ENCODE measurements around the gene PRM2. TPM values are rescaled to one million over a fixed set of nuclear protein-coding genes. Genes with fewer than 3 reads are reported as not detected.

Gene PRM2
- total and polyA plus RNA-seq, 2 donors: 0.28 to 5.2 TPM

GRCh38 chr16:11257131-11257938, 18.9 kb downstream of the PRM2 start:
- DNase-seq (ENCODE audit: low read depth in 6 of 9, low spot score in 9 of 9): peak in 4 of 9 donors; percentile 50 to 77 (median 58)
- peaks cover 24 to 31% of the 10 kb centered on the region in 2 donors for H3K36me3 ChIP-seq (ENCODE audit: control insufficient read depth in 2 of 2, insufficient read depth in 2 of 2, low read length in 1 of 2)
- H3K27ac ChIP-seq (ENCODE audit: low read depth in 1 of 2, low read length in 1 of 2): peak overlapping the region; percentile 37 to 93
- H3K4me3 ChIP-seq (ENCODE audit: low read length in 2 of 2): peak overlapping the region; percentile 89 to 93
- H3K27me3 ChIP-seq (ENCODE audit: control insufficient read depth in 2 of 2, insufficient read depth in 1 of 2, low read length in 1 of 2): no peaks in the 10 kb centered on the region
- H3K4me1 ChIP-seq (ENCODE audit: control insufficient read depth in 2 of 2, insufficient read depth in 2 of 2, low read length in 2 of 2): peaks cover 25 to 64% of the 10 kb centered on the region in 2 donors
- WGBS: 30% methylated on average over 21 of the region's 21 CpGs
- no peaks in the 10 kb centered on the region for H3K9me3 ChIP-seq (ENCODE audit: control insufficient read depth in 2 of 2, insufficient read depth in 1 of 2, low read length in 1 of 2)

DNA sequence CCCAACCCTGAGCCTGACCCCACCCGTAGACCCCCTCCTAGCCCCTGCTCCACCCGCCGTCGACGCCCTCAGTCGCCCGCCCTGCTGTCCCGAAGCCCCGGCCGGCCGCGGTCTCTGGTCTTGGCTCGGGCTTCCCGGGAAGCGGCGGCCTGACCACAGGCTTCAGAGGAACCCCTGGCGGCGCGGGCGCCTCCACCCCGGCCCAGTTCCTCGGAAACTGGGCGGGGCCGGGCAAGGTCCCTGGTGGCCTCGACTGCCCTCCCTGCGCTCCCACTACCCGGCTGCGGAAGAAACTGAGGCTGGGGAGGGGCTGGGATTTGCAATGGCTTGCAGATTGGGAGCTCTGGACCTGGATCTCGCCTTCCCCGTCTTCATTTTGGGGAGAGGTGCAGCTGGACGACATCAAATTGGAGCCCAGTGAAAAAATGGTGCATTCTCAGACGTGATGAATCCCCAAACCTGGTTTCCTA, 19.6 kb downstream of the PRM2 start:
- DNase-seq (ENCODE audit: low read depth in 6 of 9, low spot score in 9 of 9): no peak
- peak overlapping the region; percentile 93 to 94 for H3K27ac ChIP-seq (ENCODE audit: low read depth in 1 of 2, low read length in 1 of 2)
- peaks cover 31 to 71% of the 10 kb centered on the region in 2 donors for H3K4me1 ChIP-seq (ENCODE audit: control insufficient read depth in 2 of 2, insufficient read depth in 2 of 2, low read length in 2 of 2)
- no peaks in the 10 kb centered on the region for H3K9me3 ChIP-seq (ENCODE audit: control insufficient read depth in 2 of 2, insufficient read depth in 1 of 2, low read length in 1 of 2)
- under 1% methylated on average over 32 of the region's 32 CpGs for WGBS
- peak overlapping the region; percentile 89 to 93 for H3K4me3 ChIP-seq (ENCODE audit: low read length in 2 of 2)
- peaks cover 30 to 33% of the 10 kb centered on the region in 2 donors for H3K36me3 ChIP-seq (ENCODE audit: control insufficient read depth in 2 of 2, insufficient read depth in 2 of 2, low read length in 1 of 2)
- no peaks in the 10 kb centered on the region for H3K27me3 ChIP-seq (ENCODE audit: control insufficient read depth in 2 of 2, insufficient read depth in 1 of 2, low read length in 1 of 2)

GRCh38 chr16:11255737-11256660, 20.3 kb downstream of the PRM2 start, which contains the start of gene SOCS1:
TSS of gene SOCS1 (minus strand) at chr16:11256204. CDS start at chr16:11255478, 726 bp downstream.
- Histone ChIP-seq H3K4me1 (ENCODE audit: control insufficient read depth in 2 of 2, insufficient read depth in 2 of 2, low read length in 2 of 2) (peaks cover 31 to 77% of the 10 kb centered on the region in 2 donors), H3K27me3 (ENCODE audit: control insufficient read depth in 2 of 2, insufficient read depth in 1 of 2, low read length in 1 of 2) (no peaks in the 10 kb centered on the region), H3K4me3 (ENCODE audit: low read length in 2 of 2) (peak within 1 kb of the TSS; percentile 89 to 93), H3K9me3 (ENCODE audit: control insufficient read depth in 2 of 2, insufficient read depth in 1 of 2, low read length in 1 of 2) (no peaks in the 10 kb centered on the region), H3K27ac (ENCODE audit: low read depth in 1 of 2, low read length in 1 of 2) (peak within 1 kb of the TSS; percentile 93 to 94), H3K36me3 (ENCODE audit: control insufficient read depth in 2 of 2, insufficient read depth in 2 of 2, low read length in 1 of 2) (peaks cover 37 to 38% of the 10 kb centered on the region in 2 donors)
- under 1% methylated on average over 100 of the region's 100 CpGs for WGBS
- peak in 7 of 9 donors; percentile 57 to 94 (median 85) for DNase-seq (ENCODE audit: low read depth in 6 of 9, low spot score in 9 of 9)

GRCh38 chr16:11254913-11255736, 21.2 kb downstream of the PRM2 start:
- H3K9me3 ChIP-seq (ENCODE audit: control insufficient read depth in 2 of 2, insufficient read depth in 1 of 2, low read length in 1 of 2): no peaks in the 10 kb centered on the region
- peaks cover 40 to 42% of the 10 kb centered on the region in 2 donors for H3K36me3 ChIP-seq (ENCODE audit: control insufficient read depth in 2 of 2, insufficient read depth in 2 of 2, low read length in 1 of 2)
- H3K27ac ChIP-seq (ENCODE audit: low read depth in 1 of 2, low read length in 1 of 2): peak overlapping the region; percentile 84 to 93
- WGBS: 1% methylated on average over 105 of the region's 105 CpGs
- DNase-seq (ENCODE audit: low read depth in 6 of 9, low spot score in 9 of 9): peak in 6 of 9 donors; percentile 56 to 84 (median 71)
- H3K27me3 ChIP-seq (ENCODE audit: control insufficient read depth in 2 of 2, insufficient read depth in 1 of 2, low read length in 1 of 2): no peaks in the 10 kb centered on the region
- peak overlapping the region; percentile 82 to 93 for H3K4me3 ChIP-seq (ENCODE audit: low read length in 2 of 2)
- peaks cover 31 to 71% of the 10 kb centered on the region in 2 donors for H3K4me1 ChIP-seq (ENCODE audit: control insufficient read depth in 2 of 2, insufficient read depth in 2 of 2, low read length in 2 of 2)

- 62% methylated on average over 29 of the region's 29 CpGs for WGBS
- H3K9me3 ChIP-seq (ENCODE audit: control insufficient read depth in 2 of 2, insufficient read depth in 1 of 2, low read length in 1 of 2): peaks cover 0 to 1% of the 10 kb centered on the region in 2 donors
- peak overlapping the region; percentile 82 to 93 for H3K4me3 ChIP-seq (ENCODE audit: low read length in 2 of 2)
- no peak for DNase-seq (ENCODE audit: low read depth in 6 of 9, low spot score in 9 of 9)
- H3K4me1 ChIP-seq (ENCODE audit: control insufficient read depth in 2 of 2, insufficient read depth in 2 of 2, low read length in 2 of 2): peaks cover 31 to 62% of the 10 kb centered on the region in 2 donors
- H3K36me3 ChIP-seq (ENCODE audit: control insufficient read depth in 2 of 2, insufficient read depth in 2 of 2, low read length in 1 of 2): peaks cover 43 to 49% of the 10 kb centered on the region in 2 donors
- no peaks in the 10 kb centered on the region for H3K27me3 ChIP-seq (ENCODE audit: control insufficient read depth in 2 of 2, insufficient read depth in 1 of 2, low read length in 1 of 2)
- peak overlapping the region; percentile 66 to 93 for H3K27ac ChIP-seq (ENCODE audit: low read depth in 1 of 2, low read length in 1 of 2)
Observed at GRCh38 chr16:11253995-11254912, 22.0 kb downstream of the PRM2 start.

DNA sequence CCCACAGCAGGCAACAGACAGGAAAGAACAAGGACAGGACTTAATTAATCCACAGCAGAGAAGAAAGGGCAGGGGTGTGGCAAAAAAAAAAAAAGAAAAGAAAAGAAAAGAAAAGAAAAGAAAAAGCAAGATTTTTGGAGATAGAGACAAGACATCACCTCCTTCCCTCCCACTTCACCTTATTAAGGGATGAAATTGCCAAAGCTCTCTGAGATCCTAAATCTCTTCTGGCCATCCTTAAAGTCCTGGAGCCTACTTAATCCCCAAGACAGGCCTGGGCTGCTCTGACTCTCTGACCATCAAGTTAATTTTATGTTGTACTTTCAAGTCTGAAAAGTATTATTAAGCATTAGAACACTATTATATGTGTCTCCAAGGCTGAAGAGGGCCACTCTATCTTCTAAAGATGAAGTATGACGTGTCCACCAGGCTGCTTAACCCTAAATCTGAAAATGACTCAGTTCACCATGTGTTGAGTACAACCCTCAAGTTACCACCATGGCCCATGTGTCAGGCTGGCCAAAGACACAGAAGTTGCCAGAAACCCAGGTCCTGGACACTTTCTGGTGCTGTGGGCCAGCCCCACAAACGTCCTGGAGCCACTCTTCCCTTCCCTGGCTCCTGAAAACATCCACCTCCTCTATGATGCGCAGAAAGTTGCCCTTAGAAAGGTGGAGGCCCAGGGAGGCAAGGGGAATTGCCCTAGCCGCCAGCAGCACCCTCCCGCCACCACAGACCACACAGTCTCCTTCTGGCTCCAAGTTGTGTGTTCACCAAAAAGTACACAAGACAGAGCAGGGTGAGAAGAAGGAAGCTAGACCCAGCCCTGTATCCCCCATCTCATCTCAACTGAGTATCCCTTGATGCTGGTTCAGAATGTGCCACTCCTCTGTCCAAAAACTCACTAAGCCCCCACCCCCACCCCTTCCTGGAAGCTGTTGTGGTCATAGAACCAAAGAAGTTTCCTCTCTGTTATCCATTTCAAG, 23.0 kb downstream of the PRM2 start:
- H3K27me3 ChIP-seq (ENCODE audit: control insufficient read depth in 2 of 2, insufficient read depth in 1 of 2, low read length in 1 of 2): no peaks in the 10 kb centered on the region
- peak overlapping the region; percentile 66 to 78 for H3K27ac ChIP-seq (ENCODE audit: low read depth in 1 of 2, low read length in 1 of 2)
- H3K4me1 ChIP-seq (ENCODE audit: control insufficient read depth in 2 of 2, insufficient read depth in 2 of 2, low read length in 2 of 2): peaks cover 21 to 53% of the 10 kb centered on the region in 2 donors
- peak overlapping the region; percentile 82 to 93 for H3K4me3 ChIP-seq (ENCODE audit: low read length in 2 of 2)
- peaks cover 44 to 53% of the 10 kb centered on the region in 2 donors for H3K36me3 ChIP-seq (ENCODE audit: control insufficient read depth in 2 of 2, insufficient read depth in 2 of 2, low read length in 1 of 2)
- peak in 1 of 9 donors; percentile 46 for DNase-seq (ENCODE audit: low read depth in 6 of 9, low spot score in 9 of 9)
- WGBS: 62% methylated on average over 5 of the region's 5 CpGs
- H3K9me3 ChIP-seq (ENCODE audit: control insufficient read depth in 2 of 2, insufficient read depth in 1 of 2, low read length in 1 of 2): peaks cover 0 to 1% of the 10 kb centered on the region in 2 donors

GRCh38 chr16:11252482-11252931, 23.8 kb downstream of the PRM2 start:
- peaks cover 0 to 1% of the 10 kb centered on the region in 2 donors for H3K9me3 ChIP-seq (ENCODE audit: control insufficient read depth in 2 of 2, insufficient read depth in 1 of 2, low read length in 1 of 2)
- peaks cover 16 to 45% of the 10 kb centered on the region in 2 donors for H3K4me1 ChIP-seq (ENCODE audit: control insufficient read depth in 2 of 2, insufficient read depth in 2 of 2, low read length in 2 of 2)
- H3K27ac ChIP-seq (ENCODE audit: low read depth in 1 of 2, low read length in 1 of 2): peak overlapping the region; percentile 32 to 62
- no peak for DNase-seq (ENCODE audit: low read depth in 6 of 9, low spot score in 9 of 9)
- no peaks in the 10 kb centered on the region for H3K27me3 ChIP-seq (ENCODE audit: control insufficient read depth in 2 of 2, insufficient read depth in 1 of 2, low read length in 1 of 2)
- peaks cover 44 to 56% of the 10 kb centered on the region in 2 donors for H3K36me3 ChIP-seq (ENCODE audit: control insufficient read depth in 2 of 2, insufficient read depth in 2 of 2, low read length in 1 of 2)
- H3K4me3 ChIP-seq (ENCODE audit: low read length in 2 of 2): peak overlapping the region; percentile 82 to 93
- 91% methylated on average over 8 of the region's 8 CpGs for WGBS

All from thymus (tissue), 11 donors.